Tibial artery (tissue), 4 donors: ENCODE measurements around the gene SPG21.
A peak's percentile ranks its signal among the peaks of the same experiment; 100 is the strongest.

Source experiments
- DNase-seq, 2 donors: peaks; one replicate each; pipeline ENCODE4 v3.0.0-alpha.2; 2019
- H3K27ac ChIP-seq, 2 donors: fragments of 200-600 bp; sonication (generic) in 1 of 2; 1 replicate in 1 of 2; 2 replicates in 1 of 2; pipeline ENCODE4 v1.5.1; 2018 to 2019; ENCODE audit warnings: mild to moderate bottlenecking in 1 of 2
- H3K27me3 ChIP-seq, 2 donors: fragments of 200-600 bp; sonication (generic) in 1 of 2; one replicate each; pipeline versions ENCODE4 v1.5.1 to v1.6.0; 2016 to 2019
- H3K36me3 ChIP-seq, 3 donors: fragments of 200-600 bp; sonication (generic) in 2 of 3; one replicate each; pipeline ENCODE4 v1.5.1; 2016 to 2019; ENCODE audit warnings: mild to moderate bottlenecking in 2 of 3
- H3K4me1 ChIP-seq, 4 donors: fragments of 200-600 bp; sonication (generic) in 2 of 4; 1 replicate in 3 of 4; 2 replicates in 1 of 4; pipeline ENCODE4 v1.5.1; 2016 to 2019
- H3K4me3 ChIP-seq, 2 donors: fragments of 200-600 bp; sonication (generic) in 1 of 2; 1 replicate in 1 of 2; 2 replicates in 1 of 2; pipeline ENCODE4 v1.5.1; 2018 to 2019; ENCODE audit warnings: mild to moderate bottlenecking in 2 of 2
- H3K9me3 ChIP-seq, 3 donors: fragments of 200-600 bp; sonication (generic) in 1 of 3; one replicate each; pipeline ENCODE4 v1.5.1; 2016 to 2019
- intact Hi-C: fragments of 100-400 bp; cut with DNase I; formaldehyde crosslinking; loops from one replicate; pipeline ENCODE4 v1.15.0; 2023; ENCODE audit warnings: low total_unique reads
- TF ChIP-seq, protein P1 (sequence below), 2 experiments: fragments of 200-600 bp in 1 of 2; fragments of 450-650 bp in 1 of 2; IDR thresholded peaks; one replicate each; pipeline ENCODE4 v1.5.1; 2017 to 2019; ENCODE audit warnings: antibody characterized with exemption in 2 of 2, mild to moderate bottlenecking in 1 of 2, moderate library complexity in 1 of 2

SPG21 gene, protein sequence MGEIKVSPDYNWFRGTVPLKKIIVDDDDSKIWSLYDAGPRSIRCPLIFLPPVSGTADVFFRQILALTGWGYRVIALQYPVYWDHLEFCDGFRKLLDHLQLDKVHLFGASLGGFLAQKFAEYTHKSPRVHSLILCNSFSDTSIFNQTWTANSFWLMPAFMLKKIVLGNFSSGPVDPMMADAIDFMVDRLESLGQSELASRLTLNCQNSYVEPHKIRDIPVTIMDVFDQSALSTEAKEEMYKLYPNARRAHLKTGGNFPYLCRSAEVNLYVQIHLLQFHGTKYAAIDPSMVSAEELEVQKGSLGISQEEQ

DNA sequence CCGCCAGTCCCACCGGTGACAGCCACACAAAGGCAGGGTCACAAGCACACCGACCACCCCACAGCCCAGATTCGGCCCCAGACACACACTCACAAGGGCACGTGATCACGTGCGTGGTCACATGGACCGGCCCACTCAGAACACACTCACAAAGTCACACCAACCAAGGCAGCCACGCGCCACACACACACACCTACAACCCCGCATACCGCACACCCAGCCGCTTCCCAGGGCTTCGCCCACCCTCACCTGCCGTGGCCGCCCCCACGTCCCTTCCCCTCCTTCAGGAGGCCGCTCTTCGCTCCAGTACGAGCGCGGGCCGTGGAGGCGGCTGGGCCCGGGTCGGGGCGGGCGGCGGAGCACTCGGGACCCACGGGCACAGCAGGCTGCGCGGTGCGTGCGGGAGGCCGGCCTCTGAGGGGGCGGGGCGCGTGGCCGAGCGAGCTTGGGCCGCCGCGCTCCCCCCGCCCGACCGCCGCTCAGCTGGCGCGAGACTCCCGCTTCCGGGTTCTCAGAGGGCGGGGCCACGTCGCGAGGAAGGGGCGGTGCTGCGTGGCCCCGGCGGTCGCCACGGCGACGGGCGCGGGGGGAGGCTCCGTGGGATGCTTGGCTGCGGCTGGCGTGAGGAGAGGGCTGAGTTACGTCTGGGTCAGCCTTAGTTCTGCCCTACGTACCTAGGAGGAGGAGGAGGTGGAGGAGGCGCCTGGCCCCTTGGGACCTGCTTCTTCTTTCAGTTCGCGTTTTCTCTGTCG is at the start of gene SPG21:
Gene SPG21, minus strand, starts transcription at position 499 of the 752 bp plus-strand sequence. CDS start 6,345 bp downstream, outside the sequence.
- Histone ChIP-seq H3K4me1 (peaks cover 0 to 21% (median 10%) of the 10 kb centered on the region in 4 donors), H3K36me3 (no peaks in the 10 kb centered on the region), H3K9me3 (no peaks in the 10 kb centered on the region), H3K27ac (peak within 1 kb of the TSS; percentile 88 to 96), H3K4me3 (peak within 1 kb of the TSS; percentile 82 to 95), H3K27me3 (no peaks in the 10 kb centered on the region)
- peak; percentile 86 to 95 for DNase-seq
- TF ChIP-seq, protein P1, sequence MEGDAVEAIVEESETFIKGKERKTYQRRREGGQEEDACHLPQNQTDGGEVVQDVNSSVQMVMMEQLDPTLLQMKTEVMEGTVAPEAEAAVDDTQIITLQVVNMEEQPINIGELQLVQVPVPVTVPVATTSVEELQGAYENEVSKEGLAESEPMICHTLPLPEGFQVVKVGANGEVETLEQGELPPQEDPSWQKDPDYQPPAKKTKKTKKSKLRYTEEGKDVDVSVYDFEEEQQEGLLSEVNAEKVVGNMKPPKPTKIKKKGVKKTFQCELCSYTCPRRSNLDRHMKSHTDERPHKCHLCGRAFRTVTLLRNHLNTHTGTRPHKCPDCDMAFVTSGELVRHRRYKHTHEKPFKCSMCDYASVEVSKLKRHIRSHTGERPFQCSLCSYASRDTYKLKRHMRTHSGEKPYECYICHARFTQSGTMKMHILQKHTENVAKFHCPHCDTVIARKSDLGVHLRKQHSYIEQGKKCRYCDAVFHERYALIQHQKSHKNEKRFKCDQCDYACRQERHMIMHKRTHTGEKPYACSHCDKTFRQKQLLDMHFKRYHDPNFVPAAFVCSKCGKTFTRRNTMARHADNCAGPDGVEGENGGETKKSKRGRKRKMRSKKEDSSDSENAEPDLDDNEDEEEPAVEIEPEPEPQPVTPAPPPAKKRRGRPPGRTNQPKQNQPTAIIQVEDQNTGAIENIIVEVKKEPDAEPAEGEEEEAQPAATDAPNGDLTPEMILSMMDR (IDR thresholded peaks at IDR 0.05) = no peak
- intact Hi-C loops = no loop called here

DNA sequence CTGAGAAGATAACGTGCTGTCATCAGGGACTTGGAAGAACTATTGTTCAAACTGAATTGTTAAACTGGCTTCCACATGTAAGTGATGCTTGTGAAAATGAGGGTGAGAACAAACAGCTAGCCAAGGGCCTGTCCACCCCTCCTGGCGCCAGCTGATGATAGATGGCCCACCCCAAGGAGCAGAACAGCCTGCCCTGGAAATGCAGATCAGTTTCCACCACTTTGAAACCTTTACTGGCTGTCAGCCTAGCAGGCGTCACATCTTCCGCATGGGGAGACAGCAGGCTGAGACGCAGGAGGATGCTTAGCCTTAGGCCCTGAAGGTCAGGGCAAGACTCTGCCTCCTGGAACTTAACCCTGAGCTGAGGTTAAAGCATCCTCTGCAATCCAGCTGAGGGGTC is 49.1 kb upstream of the SPG21 start:
- peaks cover 0 to 1% (median under 1%) of the 10 kb centered on the region in 4 donors for H3K4me1 ChIP-seq
- TF ChIP-seq, protein P1 (IDR thresholded peaks at IDR 0.05) = no peak
- H3K36me3 ChIP-seq = no peaks in the 10 kb centered on the region
- H3K27ac ChIP-seq = no peak overlapping the region
- H3K27me3 ChIP-seq = no peaks in the 10 kb centered on the region
- no peak for DNase-seq
- H3K4me3 ChIP-seq = no peak overlapping the region
- H3K9me3 ChIP-seq = no peaks in the 10 kb centered on the region
- intact Hi-C loops = loop anchor here (10.0 kb wide), 1 partner anchor 266 kb away; the partner anchor contains the start of gene RNU5B-1

GRCh38 chr15:65038428-65038827 is 48.7 kb upstream of the SPG21 start:
- Histone ChIP-seq H3K4me1 (peaks cover 0 to 5% (median 2%) of the 10 kb centered on the region in 4 donors), H3K27me3 (no peaks in the 10 kb centered on the region), H3K4me3 (no peak overlapping the region), H3K36me3 (no peaks in the 10 kb centered on the region), H3K9me3 (no peaks in the 10 kb centered on the region), H3K27ac (no peak overlapping the region)
- intact Hi-C loops = loop anchor here (10.0 kb wide), 1 partner anchor 266 kb away; the partner anchor contains the start of gene RNU5B-1
- DNase-seq = no peak
- TF ChIP-seq, protein P1 (IDR thresholded peaks at IDR 0.05) = no peak

DNA sequence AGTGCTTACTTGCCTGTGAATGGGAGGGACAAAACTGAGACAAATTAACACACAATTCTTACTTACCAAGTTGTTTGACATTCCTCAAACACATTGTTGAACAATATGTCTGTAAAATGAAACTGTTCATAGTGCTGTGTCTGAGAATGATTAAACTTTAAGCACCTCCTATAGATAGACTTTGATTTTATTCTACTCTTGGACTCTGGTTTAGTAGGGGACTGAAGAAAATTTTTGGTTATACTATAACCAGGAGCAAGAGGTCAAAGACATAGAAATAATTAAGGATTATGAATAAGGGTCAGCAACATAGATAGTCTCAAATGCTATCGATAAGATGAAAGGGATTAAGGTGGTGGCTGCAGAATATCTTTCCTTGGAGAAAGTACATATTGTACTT is 47.6 kb upstream of the SPG21 start:
- Histone ChIP-seq H3K27ac (no peak overlapping the region), H3K9me3 (no peaks in the 10 kb centered on the region), H3K36me3 (no peaks in the 10 kb centered on the region), H3K27me3 (no peaks in the 10 kb centered on the region), H3K4me3 (no peak overlapping the region), H3K4me1 (peaks cover 0 to 11% (median 4%) of the 10 kb centered on the region in 4 donors)
- TF ChIP-seq, protein P1 (IDR thresholded peaks at IDR 0.05) = no peak
- DNase-seq = no peak
- intact Hi-C loops = loop anchor here (10.0 kb wide), 1 partner anchor 267 kb away; the partner anchor contains the start of gene RNU5B-1

DNA sequence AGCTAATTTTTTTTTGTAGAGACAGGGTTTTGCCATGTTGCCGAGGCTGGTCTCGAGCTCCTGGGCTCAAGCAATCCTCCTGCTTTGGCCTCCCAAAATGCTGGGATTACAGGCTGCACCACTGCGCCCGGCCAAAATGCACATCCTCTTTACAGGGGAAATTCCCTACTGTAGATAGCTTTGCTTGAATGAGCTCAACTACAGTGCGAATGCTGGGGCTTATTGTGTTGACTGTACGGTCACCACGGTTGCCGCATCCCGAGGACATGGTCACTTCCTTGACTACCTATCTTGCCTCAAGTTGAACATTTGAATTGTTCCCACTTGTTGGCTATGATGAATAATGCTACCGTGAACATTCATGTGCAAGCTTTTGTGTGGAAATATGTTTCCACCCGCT is 45.0 kb upstream of the SPG21 start:
- no peak overlapping the region for H3K27ac ChIP-seq
- H3K27me3 ChIP-seq = no peaks in the 10 kb centered on the region
- intact Hi-C loops = loop anchor here (10.0 kb wide), 1 partner anchor 270 kb away; the partner anchor contains the start of gene RNU5B-1
- H3K9me3 ChIP-seq = no peaks in the 10 kb centered on the region
- no peaks in the 10 kb centered on the region for H3K36me3 ChIP-seq
- H3K4me1 ChIP-seq = peaks cover 0 to 12% (median 5%) of the 10 kb centered on the region in 4 donors
- DNase-seq = no peak
- TF ChIP-seq, protein P1 (IDR thresholded peaks at IDR 0.05) = no peak
- H3K4me3 ChIP-seq = no peak overlapping the region
